HCT116 (cell line): ENCODE data around the gene GHRHR. TPM values are rescaled to one million over a fixed set of nuclear protein-coding genes. Genes with fewer than 3 reads are reported as not detected.

Source experiments
- ATAC-seq: fragments of 200-7000 bp; cut with Tn5 transposase; 2 replicates; pipeline ENCODE4 v1.9.1; 2020; ENCODE audit warnings: mild to moderate bottlenecking, moderate library complexity
- BruUV-seq: library from RNA; stranded (reverse); fragments of 400-500 nt; replicated peaks from 2 replicates; lab custom pipeline; 2021; lab: Mats Ljungman, UMichigan
- CTCF ChIA-PET: fragments of 300-600 bp; sonication (Branson Sonifier 250); formaldehyde crosslinking; loops from one replicate; lab custom pipeline; 2021; ENCODE audit warnings: antibody characterized with exemption; lab: Charles Lee
- POLR2A ChIA-PET: fragments of 300-600, 350-600 bp; sonication (Branson Sonifier 250); formaldehyde crosslinking; loops from one replicate; lab custom pipeline; 2021; ENCODE audit warnings: antibody characterized with exemption; lab: Charles Lee
- RAD21 ChIA-PET, 2 experiments: fragments of 300-600 bp; sonication (Branson Sonifier 250); formaldehyde crosslinking; loops; one replicate each; lab custom pipeline; 2023; ENCODE audit warnings: low total read pairs in 2 of 2; ENCODE audit not compliant: uncharacterized antibody in 2 of 2, unreplicated experiment in 2 of 2, low non-redundant PET in 1 of 2; lab: Charles Lee
- DNase-seq: peaks from one replicate; pipeline ENCODE4 v3.0.0-alpha.2; 2010; ENCODE audit warnings: low read depth, low spot score
- H2AFZ ChIP-seq: fragments of 200-600 bp; shearing (Covaris generic), sonication (generic); 2 replicates; pipeline ENCODE4 v1.6.1; 2017; ENCODE audit warnings: low read depth, mixed run types, mixed read lengths, antibody characterized with exemption, low read length; ENCODE audit not compliant: poor library complexity, severe bottlenecking
- H3K27ac ChIP-seq: 2 replicates; pipeline ENCODE4 v1.5.1; 2012; ENCODE audit warnings: low read depth, low read length
- H3K27me3 ChIP-seq: fragments of 200-600 bp; sonication (generic); 2 replicates; pipeline ENCODE4 v1.6.1; 2016; ENCODE audit warnings: mixed run types, low read length, mixed read lengths; ENCODE audit not compliant: insufficient read depth
- H3K36me3 ChIP-seq, 2 experiments: fragments of 200-500 bp in 1 of 2; fragments of 200-600 bp in 1 of 2; sonication (Bioruptor generic) in 1 of 2; sonication (generic) in 1 of 2; 2 replicates each; pipeline versions ENCODE4 v1.5.1 to v1.6.1; 2014 to 2016; ENCODE audit warnings: low read length in 2 of 2, inconsistent platforms in 1 of 2, mixed read lengths in 1 of 2, mixed run types in 1 of 2; ENCODE audit not compliant: insufficient read depth in 2 of 2, control insufficient read depth in 1 of 2
- H3K4me1 ChIP-seq, 2 experiments: fragments of 200-600 bp in 1 of 2; sonication (generic) in 1 of 2; 2 replicates each; pipeline versions ENCODE4 v1.5.1 to v1.6.1; 2012 to 2017; ENCODE audit warnings: low read length in 2 of 2, inconsistent platforms in 1 of 2, mild to moderate bottlenecking in 1 of 2, mixed read lengths in 1 of 2, mixed run types in 1 of 2, moderate library complexity in 1 of 2; ENCODE audit not compliant: insufficient read depth in 2 of 2, control insufficient read depth in 1 of 2
- H3K4me2 ChIP-seq: fragments of 200-600 bp; sonication (generic); 2 replicates; pipeline ENCODE4 v1.6.1; 2017; ENCODE audit warnings: mixed run types, low read length, mixed read lengths
- H3K4me3 ChIP-seq, 2 experiments: fragments of 200-600 bp in 1 of 2; sonication (generic) in 1 of 2; replicated peaks in 1 of 2; 2 replicates each; pipeline ENCODE4 v1.5.1; 2011 to 2016; ENCODE audit warnings: low read length in 2 of 2, control low read depth in 1 of 2, low read depth in 1 of 2, mild to moderate bottlenecking in 1 of 2, mixed read lengths in 1 of 2, mixed run types in 1 of 2
- H3K79me2 ChIP-seq: fragments of 200-600 bp; sonication (generic); 2 replicates; pipeline ENCODE4 v1.6.1; 2017; ENCODE audit warnings: mild to moderate bottlenecking, mixed run types, low read length, moderate library complexity, mixed read lengths; ENCODE audit not compliant: insufficient read depth
- H3K9ac ChIP-seq: fragments of 200-600 bp; sonication (generic); 2 replicates; pipeline ENCODE4 v1.6.1; 2016; ENCODE audit warnings: low read length, mixed read lengths
- H3K9me2 ChIP-seq: fragments of 200-600 bp; sonication (generic), shearing (Covaris generic); 2 replicates; pipeline ENCODE4 v1.6.1; 2017; ENCODE audit warnings: mixed run types, mild to moderate bottlenecking, moderate library complexity; ENCODE audit not compliant: insufficient read depth
- H3K9me3 ChIP-seq, 2 experiments: fragments of 200-500 bp in 1 of 2; fragments of 200-600 bp in 1 of 2; sonication (Bioruptor generic) in 1 of 2; sonication (generic) in 1 of 2; 2 replicates each; pipeline ENCODE4 v1.6.1; 2014 to 2017; ENCODE audit warnings: low read length in 2 of 2, mixed read lengths in 2 of 2, inconsistent platforms in 1 of 2, low read depth in 1 of 2, mild to moderate bottlenecking in 1 of 2, mixed run types in 1 of 2, moderate library complexity in 1 of 2; ENCODE audit not compliant: control insufficient read depth in 1 of 2, insufficient read depth in 1 of 2
- H4K20me1 ChIP-seq: fragments of 200-600 bp; sonication (generic), shearing (Covaris generic); 2 replicates; pipeline ENCODE4 v1.6.1; 2017; ENCODE audit warnings: mixed run types, mild to moderate bottlenecking, moderate library complexity; ENCODE audit not compliant: insufficient read depth
- CBX3 ChIP-seq: IDR thresholded peaks from 2 replicates; pipeline ENCODE4 v1.6.1; 2012; ENCODE audit warnings: low read depth
- CEBPB ChIP-seq: IDR thresholded peaks from 2 replicates; pipeline ENCODE4 v1.6.1; 2012; ENCODE audit warnings: low read depth
- ELF1 ChIP-seq: IDR thresholded peaks from 2 replicates; pipeline ENCODE4 v1.6.1; 2012; ENCODE audit warnings: low read depth, borderline replicate concordance
- SIN3A ChIP-seq: IDR thresholded peaks from 2 replicates; pipeline ENCODE4 v1.6.1; 2012; ENCODE audit warnings: low read depth
- SP1 ChIP-seq: IDR thresholded peaks from 2 replicates; pipeline ENCODE4 v1.6.1; 2012; ENCODE audit warnings: low read depth
- ZFX ChIP-seq: fragments of 450-650 bp; IDR thresholded peaks from 2 replicates; pipeline ENCODE4 v1.6.1; 2017
- intact Hi-C: fragments of 100-400 bp; cut with micrococcal nuclease; formaldehyde crosslinking; loops from 2 replicates; pipeline ENCODE4 v1.10.0; 2022
- total RNA-seq: library from RNA; stranded (reverse); gene quantifications from one replicate; pipeline ENCODE4 v1.2.1, GENCODE V29; 2021; ENCODE audit not compliant: unreplicated experiment

The GHRHR gene
- total RNA-seq, 1 experiment from 2014 or later: not detected

- Histone ChIP-seq H3K9ac (no peak overlapping the region), H3K4me2 (no peak overlapping the region), H3K9me3 (no peaks in the 10 kb centered on the region), H3K9me2 (no peaks in the 10 kb centered on the region), H3K4me3 (no peak overlapping the region), H3K79me2 (no peaks in the 10 kb centered on the region), H3K27ac (no peak overlapping the region), H2AFZ (no peak overlapping the region), H3K4me1 (peaks cover 0 to 7% of the 10 kb centered on the region in 2 experiments; a peak in 1 of 4 replicates), H4K20me1 (no peaks in the 10 kb centered on the region), H3K36me3 (no peaks in the 10 kb centered on the region), H3K27me3 (peaks cover 14% of the 10 kb centered on the region)
- RAD21 ChIA-PET: no interaction called here
- no peak for DNase-seq
- CTCF ChIA-PET: no interaction called here
- ATAC-seq: no peak
- POLR2A ChIA-PET: no interaction called here
- intact Hi-C loops: no loop called here
- no TSS peak for BruUV-seq
- TF ChIP-seq CEBPB (no peak), SIN3A (no peak), ELF1 (no peak), SP1 (no peak), CBX3 (no peak), ZFX (no peak)
These were observed 12.6 kb downstream of the GHRHR start for GRCh38 chr7:30976381-30976780.

- RAD21 ChIA-PET: no interaction called here
- Histone ChIP-seq H4K20me1 (no peaks in the 10 kb centered on the region), H3K4me3 (no peak overlapping the region), H3K9me3 (no peaks in the 10 kb centered on the region), H2AFZ (no peak overlapping the region), H3K79me2 (no peaks in the 10 kb centered on the region), H3K4me1 (peaks cover 0 to 7% of the 10 kb centered on the region in 2 experiments; a peak in 1 of 4 replicates), H3K27ac (no peak overlapping the region), H3K4me2 (no peak overlapping the region), H3K9me2 (no peaks in the 10 kb centered on the region), H3K9ac (no peak overlapping the region), H3K27me3 (peaks cover 18% of the 10 kb centered on the region), H3K36me3 (no peaks in the 10 kb centered on the region)
- no peak for ATAC-seq
- intact Hi-C loops: no loop called here
- no TSS peak for BruUV-seq
- no peak for TF ChIP-seq ELF1
- no peak for TF ChIP-seq SIN3A
- CTCF ChIA-PET: interaction anchor here (0.5 to 0.8 kb wide), 2 partner anchors 39 to 1519 kb away, joined by 3 read pairs; no protein-coding TSS in a partner anchor
- POLR2A ChIA-PET: no interaction called here
- DNase-seq: no peak
These were observed 13.5 kb downstream of the GHRHR start for GRCh38 chr7:30977222-30977621.
